Endothelial cell of umbilical vein (primary cell): ENCODE results near the gene PRDM1.

Source experiments
- CTCF ChIP-seq, 2 donors: IDR thresholded peaks; 1 replicate in 1 of 2; 2 replicates in 1 of 2; pipeline ENCODE4 v1.5.1; 2011; ENCODE audit warnings: low read length in 2 of 2, mild to moderate bottlenecking in 2 of 2, moderate library complexity in 2 of 2, control low read depth in 1 of 2, inconsistent platforms in 1 of 2, low read depth in 1 of 2; ENCODE audit not compliant: insufficient read depth in 1 of 2; ENCODE audit errors: extremely low read depth in 1 of 2
- EZH2 ChIP-seq: IDR thresholded peaks from 2 replicates; pipeline ENCODE4 v1.6.1; 2012; ENCODE audit warnings: borderline replicate concordance, low read depth, mild to moderate bottlenecking, moderate library complexity, low read length, inconsistent platforms; ENCODE audit not compliant: severe bottlenecking
- POLR2A ChIP-seq: IDR thresholded peaks from 2 replicates; pipeline ENCODE4 v1.6.1; 2012; ENCODE audit warnings: low read depth, mild to moderate bottlenecking, control low read depth, low read length
- POLR2AphosphoS5 ChIP-seq: IDR thresholded peaks from 2 replicates; pipeline ENCODE4 v1.6.1; 2012; ENCODE audit warnings: low read depth, mild to moderate bottlenecking, control low read depth, low read length, moderate library complexity; ENCODE audit not compliant: insufficient read depth
- TF ChIP-seq, protein P1 (sequence below): IDR thresholded peaks from 2 replicates; pipeline ENCODE4 v1.6.1; 2011; ENCODE audit not compliant: insufficient read depth, insufficient read length

GRCh38 chr6:106146852-106147351 is 60.8 kb downstream of the PRDM1 start:
- no peak for TF ChIP-seq CTCF (IDR thresholded peaks at IDR 0.05; ENCODE audit: extremely low read depth in 1 of 2, insufficient read depth in 1 of 2, low read depth in 1 of 2, low read length in 2 of 2)
- no peak for TF ChIP-seq POLR2A
- TF ChIP-seq, protein P1, sequence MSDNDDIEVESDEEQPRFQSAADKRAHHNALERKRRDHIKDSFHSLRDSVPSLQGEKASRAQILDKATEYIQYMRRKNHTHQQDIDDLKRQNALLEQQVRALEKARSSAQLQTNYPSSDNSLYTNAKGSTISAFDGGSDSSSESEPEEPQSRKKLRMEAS: no peak
- no peak for TF ChIP-seq EZH2
- TF ChIP-seq POLR2AphosphoS5: no peak
